K562 (cell line): ENCODE measurements around the gene CDK11B. TPM values are rescaled to one million over a fixed set of nuclear protein-coding genes. Genes with fewer than 3 reads are reported as not detected.
"Not testable (repeated sequence)": the region's sequence is repeated elsewhere in the genome, so short reads cannot be mapped to it uniquely, and the experiment has no call there.

Source experiments
- ATAC-seq: fragments of 200-7000 bp; cut with Tn5 transposase; 3 replicates; pipeline ENCODE4 v1.9.1; 2020; ENCODE audit warnings: moderate library complexity
- BruUV-seq: library from RNA; stranded (reverse); fragments of 400-500 nt; replicated peaks from 2 replicates; lab custom pipeline; 2021; lab: Mats Ljungman, UMichigan
- CTCF ChIA-PET: fragments of 300-600 bp; formaldehyde crosslinking; extraction: SDS; loops from one replicate; lab custom pipeline; 2021; ENCODE audit warnings: low intra/inter-chr PET ratio; lab: Yijun Ruan, JAX
- POLR2A ChIA-PET: fragments of 300-600, 350-650 bp; sonication (Branson Sonifier 250); formaldehyde crosslinking; extraction: SDS; loops from one replicate; lab custom pipeline; 2021; ENCODE audit warnings: antibody characterized with exemption, inconsistent platforms; lab: Yijun Ruan, JAX
- DNase-seq, 4 experiments: peaks; one replicate each; pipeline versions ENCODE4 v3.0.0 to v3.0.0-alpha.2; 2011 to 2018; ENCODE audit warnings: low spot score in 3 of 4, mixed read lengths in 3 of 4; ENCODE audit errors: extremely low read depth in 1 of 4
- FAIRE-seq: peaks from 2 replicates; lab custom pipeline; 2011; peaks lifted over from hg19 to GRCh38; lab: Jason Lieb, UNC
- H2AFZ ChIP-seq: 2 replicates; pipeline ENCODE4 v1.6.0; 2011; ENCODE audit warnings: low read depth, low read length, control low read depth, inconsistent platforms
- H3K27ac ChIP-seq: fragments of 200-600 bp; 3 replicates; pipeline ENCODE4 v1.8.0; 2011; ENCODE audit warnings: low read depth, mild to moderate bottlenecking, control low read depth, inconsistent platforms, low read length, moderate library complexity, mixed read lengths; ENCODE audit errors: extremely low read depth
- H3K27me3 ChIP-seq, 2 experiments: fragments of 300-600 bp in 1 of 2; 2 replicates in 1 of 2; 3 replicates in 1 of 2; pipeline versions ENCODE4 v1.6.0 to v1.8.0; 2011; ENCODE audit warnings: inconsistent platforms in 2 of 2, low read length in 2 of 2, mild to moderate bottlenecking in 1 of 2, mixed read lengths in 1 of 2, moderate library complexity in 1 of 2; ENCODE audit not compliant: control insufficient read depth in 2 of 2, insufficient read depth in 2 of 2
- H3K36me3 ChIP-seq: fragments of 300-600 bp; 3 replicates; pipeline ENCODE4 v1.8.0; 2011; ENCODE audit warnings: mild to moderate bottlenecking, low read length, inconsistent platforms; ENCODE audit not compliant: control insufficient read depth, insufficient read depth
- H3K4me1 ChIP-seq, 2 experiments: fragments of 200-600 bp in 1 of 2; replicated peaks in 1 of 2; 2 replicates in 1 of 2; 3 replicates in 1 of 2; pipeline versions ENCODE4 v1.5.1 to v1.8.0; 2011; ENCODE audit warnings: inconsistent platforms in 2 of 2, low read length in 2 of 2, mild to moderate bottlenecking in 1 of 2, mixed read lengths in 1 of 2, moderate library complexity in 1 of 2; ENCODE audit not compliant: control insufficient read depth in 2 of 2, insufficient read depth in 2 of 2
- H3K4me2 ChIP-seq: 2 replicates; pipeline ENCODE4 v1.6.1; 2011; ENCODE audit warnings: low read length, control low read depth, inconsistent platforms, mixed read lengths; ENCODE audit not compliant: insufficient read depth
- H3K4me3 ChIP-seq: fragments of 200-600 bp; sonication (generic), shearing (Covaris generic); 2 replicates; pipeline ENCODE4 v1.5.1; 2016; ENCODE audit warnings: control low read depth, inconsistent platforms
- H3K79me2 ChIP-seq: fragments of 200-600 bp; 3 replicates; pipeline ENCODE4 v1.8.0; 2011; ENCODE audit warnings: low read length, inconsistent platforms; ENCODE audit not compliant: control insufficient read depth, insufficient read depth
- H3K9ac ChIP-seq, 2 experiments: 2 replicates each; pipeline versions ENCODE4 v1.6.0 to v1.6.1; 2011; ENCODE audit warnings: low read depth in 2 of 2, low read length in 2 of 2, control low read depth in 1 of 2, inconsistent platforms in 1 of 2, mild to moderate bottlenecking in 1 of 2, mixed read lengths in 1 of 2; ENCODE audit not compliant: insufficient read depth in 1 of 2
- H3K9me1 ChIP-seq: one replicate; pipeline ENCODE4 v1.6.0; 2011; ENCODE audit warnings: inconsistent platforms, mild to moderate bottlenecking, low read length, moderate library complexity; ENCODE audit not compliant: control insufficient read depth, insufficient read depth
- H3K9me3 ChIP-seq: replicated peaks from 2 replicates; pipeline ENCODE4 v1.5.1; 2011; ENCODE audit warnings: low read depth, low read length, inconsistent platforms; ENCODE audit not compliant: control insufficient read depth, insufficient read depth
- H4K20me1 ChIP-seq: replicated peaks from 2 replicates; pipeline ENCODE4 v1.6.1; 2011; ENCODE audit warnings: low read length, inconsistent platforms, mixed read lengths; ENCODE audit not compliant: control insufficient read depth, insufficient read depth
- BCOR ChIP-seq: fragments of 450-650 bp; IDR thresholded peaks from 2 replicates; pipeline ENCODE4 v1.6.1; 2016
- CCNT2 ChIP-seq: IDR thresholded peaks from 2 replicates; pipeline ENCODE4 v1.6.1; 2011; ENCODE audit warnings: borderline replicate concordance, low read depth, mild to moderate bottlenecking, moderate library complexity, mixed read lengths, low read length; ENCODE audit not compliant: insufficient read length; ENCODE audit errors: extremely low read depth
- CXXC5 ChIP-seq: fragments of 250-450 bp; sonication (Bioruptor Pico); IDR thresholded peaks from 2 replicates; pipeline ENCODE4 v1.8.0; 2022; ENCODE audit warnings: inconsistent platforms, mild to moderate bottlenecking, moderate library complexity
- PHF8 ChIP-seq: fragments of 200-600 bp; sonication (generic); IDR thresholded peaks from 2 replicates; pipeline ENCODE4 v1.6.1; 2012; ENCODE audit warnings: mixed run types, mild to moderate bottlenecking, inconsistent platforms, low read length, moderate library complexity, borderline replicate concordance
- POLR2A ChIP-seq: fragments of 450-650 bp; conservative IDR thresholded peaks from 2 replicates; pipeline ENCODE4 v1.6.1; 2016
- POLR2G ChIP-seq: fragments of 200-400 bp; formaldehyde crosslinking; IDR thresholded peaks from 2 replicates; pipeline ENCODE4 v1.6.1; 2017; ENCODE audit warnings: low read depth, mild to moderate bottlenecking, antibody characterized with exemption, low read length, moderate library complexity
- SMAD4 ChIP-seq: fragments of 250-450 bp; sonication (Bioruptor Pico); conservative IDR thresholded peaks from 2 replicates; pipeline ENCODE4 v1.8.0; 2021; ENCODE audit warnings: inconsistent platforms, mild to moderate bottlenecking, moderate library complexity
- TFAP4 ChIP-seq: sonication (generic); formaldehyde crosslinking; IDR thresholded peaks from 2 replicates; pipeline ENCODE4 v1.8.0; 2022; ENCODE audit warnings: missing genetic modification reagents, mild to moderate bottlenecking, moderate library complexity, borderline replicate concordance
- ZFX ChIP-seq: sonication (generic); formaldehyde crosslinking; IDR thresholded peaks from 2 replicates; pipeline ENCODE4 v1.8.0; 2022; ENCODE audit warnings: mild to moderate bottlenecking, missing genetic modification reagents, moderate library complexity
- WGBS: fragments of 100-300 bp; shearing (Covaris generic); methylation state at CpG from one replicate; pipeline ENCODE4 v1.1.6; 2016; ENCODE audit warnings: low coverage, mixed read lengths; ENCODE audit not compliant: insufficient coverage; ENCODE audit errors: missing lambda C conversion rate; 5-methylcytosine and 5-hydroxymethylcytosine counted together
- in situ Hi-C: fragments of 300-500 bp; cut with MboI; formaldehyde crosslinking; loops from 4 replicates; pipeline ENCODE4 v1.15.0; 2018; ENCODE audit warnings: inconsistent platforms, mixed read lengths
- intact Hi-C: fragments of 100-400 bp; cut with micrococcal nuclease; formaldehyde crosslinking; loops from 2 replicates; pipeline ENCODE4 v1.14.2; 2022
- polyA plus RNA-seq, 8 experiments: library from polyadenylated mRNA; depleted of rRNA in 4 of 8; stranded (reverse) in 5 of 8; unstranded in 3 of 8; fragments of >200 nt; fragmentation: Nextera tagmentation in 2 of 8; fragmentation: Illumina TruSeq in 1 of 8; extraction: Ambion mirVana in 2 of 8; extraction: Trizol in 1 of 8; gene quantifications; 2 replicates each; pipeline versions ENCODE4 v1.2.1 to v1.2.3, GENCODE V29; 2011 to 2014; ENCODE audit warnings: inconsistent platforms in 1 of 8, missing spikeins in 1 of 8
- total RNA-seq, 7 experiments: library from RNA; depleted of rRNA in 6 of 7; stranded (reverse); fragments of >200 nt in 6 of 7; fragmentation: Illumina TruSeq in 2 of 7; extraction: Trizol in 2 of 7; gene quantifications; 2 replicates each; pipeline versions ENCODE4 v1.2.1 to v1.2.3, GENCODE V29; 2011 to 2021; ENCODE audit warnings: low replicate concordance in 1 of 7
- TF ChIP-seq, protein P1 (sequence below), 2 experiments: fragments of 450-650 bp; conservative IDR thresholded peaks; 2 replicates each; pipeline ENCODE4 v1.6.1; 2017; ENCODE audit warnings: mild to moderate bottlenecking in 2 of 2, moderate library complexity in 2 of 2

The CDK11B gene
- total and polyA plus RNA-seq, 9 of the 15 experiments (the other 6 are each of a cell fraction or from before 2014, with no cell fraction given), result 2.8 to 52.2 (median 19.5) TPM

DNA sequence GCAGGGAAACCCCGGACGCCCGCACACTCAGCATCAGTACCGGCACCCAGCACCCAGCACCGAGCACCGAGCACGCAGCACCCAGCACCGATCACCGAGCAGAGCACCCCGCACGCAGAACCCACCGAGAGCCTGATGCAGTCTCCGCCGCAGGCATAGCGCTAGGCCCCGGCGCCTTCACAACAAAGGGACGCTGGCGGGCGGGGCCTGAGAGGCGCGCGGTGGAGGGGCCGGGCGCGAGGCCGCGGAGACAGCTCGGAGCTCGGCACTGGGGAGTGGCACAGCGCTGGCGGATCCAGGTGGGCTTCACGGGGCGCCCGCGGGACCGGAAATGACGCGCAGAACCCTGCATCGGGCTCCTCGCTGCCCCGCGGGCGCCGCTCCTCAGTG, 33.5 kb upstream of the CDK11B start (continued):
- TF ChIP-seq, protein P1, sequence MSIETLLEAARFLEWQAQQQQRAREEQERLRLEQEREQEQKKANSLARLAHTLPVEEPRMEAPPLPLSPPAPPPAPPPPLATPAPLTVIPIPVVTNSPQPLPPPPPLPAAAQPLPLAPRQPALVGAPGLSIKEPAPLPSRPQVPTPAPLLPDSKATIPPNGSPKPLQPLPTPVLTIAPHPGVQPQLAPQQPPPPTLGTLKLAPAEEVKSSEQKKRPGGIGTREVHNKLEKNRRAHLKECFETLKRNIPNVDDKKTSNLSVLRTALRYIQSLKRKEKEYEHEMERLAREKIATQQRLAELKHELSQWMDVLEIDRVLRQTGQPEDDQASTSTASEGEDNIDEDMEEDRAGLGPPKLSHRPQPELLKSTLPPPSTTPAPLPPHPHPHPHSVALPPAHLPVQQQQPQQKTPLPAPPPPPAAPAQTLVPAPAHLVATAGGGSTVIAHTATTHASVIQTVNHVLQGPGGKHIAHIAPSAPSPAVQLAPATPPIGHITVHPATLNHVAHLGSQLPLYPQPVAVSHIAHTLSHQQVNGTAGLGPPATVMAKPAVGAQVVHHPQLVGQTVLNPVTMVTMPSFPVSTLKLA (conservative IDR thresholded peaks at IDR 0.05), result peak; percentile 20 to 59; a peak in 3 of 4 replicates
- peak; percentile 62 for TF ChIP-seq CXXC5 (CRISPR knock-in tag)
- peak; percentile 39 for TF ChIP-seq CCNT2
- 0 out of 2 replicates have a peak, but pooled peaks have one; percentile 32 for TF ChIP-seq BCOR
- TF ChIP-seq ZFX, result peak; percentile 89
- TF ChIP-seq SMAD4, result peak; percentile 65
- peak; percentile 22; the same call in 1 of the 2 replicates for TF ChIP-seq PHF8
- TF ChIP-seq POLR2G, result peak; percentile 69
- peak; percentile 47; the same call in 1 of the 2 replicates for TF ChIP-seq POLR2A
- TF ChIP-seq TFAP4 (CRISPR knock-in tag), result peak; percentile 53; the same call in 1 of the 2 replicates

- intact Hi-C loops, H2AFZ ChIP-seq, DNase-seq, POLR2A ChIA-PET, H4K20me1 ChIP-seq, BruUV-seq, H3K9me3 ChIP-seq, H3K36me3 ChIP-seq, H3K27me3 ChIP-seq, CTCF ChIA-PET, H3K9me1 ChIP-seq, in situ Hi-C loops, ATAC-seq, H3K27ac ChIP-seq: not testable (repeated sequence)
- Histone ChIP-seq H3K4me1 (peaks cover 0 to 20% of the 10 kb centered on the region in 2 experiments; a peak in 2 of 5 replicates), H3K4me2 (peak overlapping the region; percentile 63; the same call in 1 of the 2 replicates), H3K4me3 (peak overlapping the region; percentile 37), H3K9ac (peak overlapping the region; percentile 46 to 84; a peak in 3 of 4 replicates), H3K79me2 (peaks cover 13% of the 10 kb centered on the region; the same call in 2 of the 3 replicates)
- peak; percentile 79 for FAIRE-seq
- 11% methylated on average over 2 of the region's 16 CpGs for WGBS
Observed at GRCh38 chr1:1691443-1691842, 32.6 kb upstream of the CDK11B start.

GRCh38 chr1:1689526-1689925, 30.7 kb upstream of the CDK11B start:
- DNase-seq, ATAC-seq, H3K9me3 ChIP-seq, FAIRE-seq, H3K9ac ChIP-seq, BruUV-seq, POLR2A ChIA-PET, H3K27ac ChIP-seq, intact Hi-C loops, H3K4me2 ChIP-seq, H2AFZ ChIP-seq, H3K36me3 ChIP-seq, CTCF ChIA-PET, H3K27me3 ChIP-seq, H4K20me1 ChIP-seq, H3K4me3 ChIP-seq, H3K9me1 ChIP-seq: not testable (repeated sequence)
- Histone ChIP-seq H3K4me1 (peaks cover 0 to 19% of the 10 kb centered on the region in 2 experiments; a peak in 3 of 5 replicates), H3K79me2 (peaks cover 22% of the 10 kb centered on the region)
- 97% methylated on average over 6 of the region's 7 CpGs for WGBS
- in situ Hi-C loops, result loop anchor here (5.0 kb wide), 1 partner anchor 53 kb away; no protein-coding TSS in a partner anchor
